GM18858 (cell line): ENCODE results near the gene WDR49.
"Not testable (repeated sequence)": the region's sequence is repeated elsewhere in the genome, so short reads cannot be mapped to it uniquely, and the experiment has no call there.

Experiments used
- ATAC-seq: cut with Tn5 transposase; IDR thresholded peaks from one replicate; pipeline ENCODE4 v1.9.1; 2021; ENCODE audit not compliant: unreplicated experiment

Gene WDR49

DNA sequence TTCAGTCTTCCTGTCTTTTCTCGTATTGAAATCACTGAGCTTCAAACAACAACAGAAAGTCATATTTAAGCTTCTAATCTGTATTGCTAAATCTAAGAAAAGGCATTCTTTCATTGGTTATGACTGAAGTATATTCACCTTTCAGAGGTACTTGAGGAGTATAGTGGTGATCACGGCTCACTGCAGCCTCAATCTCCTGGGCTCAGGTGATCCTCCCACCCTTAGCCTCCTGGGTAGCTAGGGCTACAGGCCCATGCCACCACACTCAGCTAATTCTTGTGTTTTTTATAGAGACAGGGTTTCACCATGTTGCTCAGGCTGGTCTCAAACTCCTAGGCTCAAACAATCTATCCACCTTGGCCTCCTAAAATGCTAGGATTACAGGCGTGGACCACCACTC, 38.7 kb downstream of the WDR49 start:
- ATAC-seq = no peak

DNA sequence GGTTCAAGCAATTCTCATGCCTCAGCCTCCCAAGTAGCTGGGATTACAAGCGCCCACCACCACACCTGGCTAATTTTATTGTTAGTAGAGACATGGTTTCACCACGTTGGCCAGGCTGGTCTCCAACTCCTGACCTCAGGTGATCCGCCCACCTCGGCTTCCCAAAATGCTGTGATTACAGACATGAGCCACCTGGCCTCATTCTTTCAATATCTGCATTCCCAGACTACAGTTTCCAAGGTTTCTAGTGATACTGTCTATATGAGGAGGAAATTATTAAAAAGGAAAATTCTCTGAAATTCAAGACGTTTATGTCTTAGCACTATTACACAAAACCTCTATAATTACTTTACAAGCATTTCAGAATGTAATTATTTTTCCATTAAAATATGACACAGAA, 39.5 kb downstream of the WDR49 start:
- ATAC-seq = not testable (repeated sequence)

DNA sequence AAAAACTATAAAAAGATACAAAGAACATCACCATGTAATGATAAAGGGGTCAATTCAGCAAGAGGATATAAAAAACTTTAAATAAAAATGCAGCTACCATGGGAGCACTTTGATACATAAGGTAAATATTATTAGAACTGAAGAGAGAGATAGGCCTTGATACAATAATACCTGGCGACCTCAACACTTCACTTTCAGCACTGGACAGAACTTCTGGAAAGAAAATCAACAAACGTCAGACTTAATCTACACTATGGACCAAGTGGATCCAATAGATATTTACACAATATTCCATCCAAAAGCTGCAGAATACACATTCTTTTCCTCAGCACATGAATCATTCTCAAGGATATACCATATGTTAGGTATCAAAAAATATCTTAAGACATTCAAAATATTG, 42.0 kb downstream of the WDR49 start:
- no peak for ATAC-seq

DNA sequence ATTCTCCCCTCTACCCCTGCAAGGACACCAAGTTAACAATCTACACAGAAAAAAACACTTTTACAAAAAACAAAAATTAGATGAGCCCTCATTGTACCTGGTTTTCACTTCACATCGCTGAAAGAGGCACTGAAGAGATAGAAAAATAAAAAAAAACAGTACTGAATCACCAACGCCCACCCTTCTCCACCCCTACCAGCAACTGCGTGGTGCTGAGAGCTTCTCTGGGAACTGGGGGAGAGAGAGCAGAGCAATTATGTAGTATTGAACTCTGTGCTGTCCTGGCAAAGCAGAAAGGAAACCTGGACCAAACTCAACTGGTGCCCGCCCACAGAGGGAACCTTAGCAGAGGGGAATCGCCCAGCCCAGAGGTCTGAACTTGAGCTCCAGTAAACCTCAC, 44.6 kb downstream of the WDR49 start:
- no peak for ATAC-seq

DNA sequence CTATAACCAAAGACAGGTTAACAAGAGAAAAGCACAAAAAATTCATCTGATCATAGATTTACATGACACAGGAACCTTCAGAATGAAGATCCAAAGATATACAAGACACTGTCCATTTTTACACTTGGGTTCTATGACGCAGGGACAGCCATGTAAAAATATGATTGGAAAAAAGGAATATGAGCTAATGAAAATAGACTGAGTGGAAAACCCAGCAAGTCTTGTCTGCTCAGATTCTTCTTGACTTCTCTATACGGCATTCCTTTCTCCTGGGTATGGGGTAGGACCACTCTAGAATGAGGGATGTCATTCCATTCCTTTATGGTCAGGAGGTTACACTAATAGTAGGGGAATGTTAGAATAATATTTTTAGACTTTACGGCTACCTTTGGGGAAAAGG, 46.9 kb downstream of the WDR49 start:
- ATAC-seq = no peak

DNA sequence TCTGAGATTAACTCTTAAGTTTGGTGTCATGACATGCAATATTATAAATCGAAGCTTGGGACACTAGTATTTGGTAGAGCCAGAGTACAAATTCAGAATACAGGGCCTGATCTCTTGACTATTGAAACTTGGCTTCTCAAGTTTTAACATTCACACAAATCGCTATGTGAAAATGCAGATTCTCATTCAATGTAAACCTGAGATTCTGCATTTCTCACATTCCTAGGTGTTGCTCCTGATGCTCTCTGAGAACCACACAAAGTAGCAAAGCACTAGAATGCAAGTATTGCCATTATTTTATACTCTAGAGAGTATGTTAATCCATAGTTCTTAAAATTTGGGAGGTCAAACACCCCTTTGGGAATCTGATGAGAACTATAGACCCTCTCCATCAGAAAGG, 47.9 kb downstream of the WDR49 start:
- ATAC-seq = no peak

DNA sequence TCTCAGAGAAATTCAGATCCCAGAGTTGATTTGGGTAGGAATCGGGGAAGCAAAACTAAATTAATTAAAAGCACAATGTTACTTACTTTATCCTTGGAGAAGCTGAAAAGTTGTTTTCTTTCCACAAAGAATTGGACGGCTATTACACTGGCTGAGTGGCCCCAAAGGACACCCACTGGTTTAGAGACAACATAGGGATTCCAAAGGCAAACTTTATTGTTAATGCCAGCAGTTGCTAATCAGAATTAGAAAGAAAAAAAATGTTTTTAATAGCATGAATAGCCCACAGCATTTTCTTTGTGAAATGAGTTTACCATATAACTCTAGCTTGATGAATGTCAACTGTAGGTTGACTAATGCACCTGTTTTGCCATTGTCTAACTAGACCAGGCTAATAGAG, 51.7 kb downstream of the WDR49 start:
- ATAC-seq = no peak

DNA sequence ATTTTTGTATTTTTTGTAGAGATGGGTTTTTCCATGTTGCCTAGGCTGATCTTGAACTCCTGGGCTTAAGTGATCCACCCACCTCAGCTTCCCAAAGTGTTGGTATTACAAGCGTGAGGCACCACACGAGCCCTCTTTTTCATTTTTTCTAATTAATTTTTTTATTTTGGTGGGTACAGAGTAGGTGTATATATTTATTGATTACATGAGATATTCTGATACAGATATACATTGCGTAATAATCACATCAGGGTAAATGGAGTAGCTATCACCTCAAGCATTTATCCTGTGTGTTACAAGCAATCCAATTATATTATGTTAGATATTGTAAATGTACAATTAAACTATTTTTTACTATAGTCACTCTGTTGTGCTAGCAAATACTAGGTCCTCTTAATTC, 66.1 kb downstream of the WDR49 start:
- ATAC-seq = no peak

DNA sequence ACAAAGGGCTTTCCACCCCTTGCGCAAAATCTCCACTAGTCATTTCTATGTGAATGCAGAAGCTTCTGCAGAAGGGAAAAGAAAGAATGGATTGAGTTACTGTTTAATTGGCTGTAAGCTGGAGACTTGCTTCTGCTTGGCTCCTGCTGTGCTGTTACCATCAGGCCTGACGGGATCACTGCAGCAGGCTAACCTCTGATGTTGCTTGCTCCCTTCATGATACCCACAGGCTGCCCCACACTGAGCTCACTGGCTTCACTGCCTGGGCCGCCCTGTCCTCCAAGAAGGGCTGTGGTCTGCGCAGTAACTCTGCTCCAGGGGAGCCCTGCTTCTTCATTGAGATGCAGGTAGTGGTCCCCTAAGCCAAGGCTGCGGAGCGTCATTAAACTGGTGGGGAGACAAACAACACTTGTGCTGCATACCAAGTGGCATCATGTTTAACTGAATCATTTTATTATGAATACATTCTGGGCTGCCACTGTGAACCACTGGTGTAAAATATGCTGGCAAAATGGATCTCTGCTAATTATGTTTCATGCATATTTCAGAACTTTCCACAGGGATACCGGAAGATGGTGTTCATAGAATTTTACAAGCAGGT, 78.6 kb downstream of the WDR49 start:
- no peak for ATAC-seq

DNA sequence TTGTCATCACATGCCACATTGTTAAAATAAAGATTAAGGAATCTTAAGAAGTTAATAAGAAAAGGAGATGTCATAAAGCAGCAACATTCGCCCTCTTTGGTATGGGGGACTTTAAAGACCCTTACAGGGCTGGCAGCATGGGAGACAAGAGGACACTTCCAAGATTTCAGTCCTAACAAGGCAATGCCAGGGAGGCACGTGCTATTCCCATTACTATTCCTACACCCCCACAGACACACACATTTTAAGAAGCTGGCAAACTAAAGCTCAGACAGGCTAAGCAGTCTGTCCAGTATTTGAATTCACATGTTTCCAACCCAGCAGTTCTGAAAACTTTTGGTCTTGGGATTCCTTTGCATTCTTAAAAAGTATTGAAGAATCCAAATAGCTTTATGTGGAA, 80.8 kb downstream of the WDR49 start:
- no peak for ATAC-seq

DNA sequence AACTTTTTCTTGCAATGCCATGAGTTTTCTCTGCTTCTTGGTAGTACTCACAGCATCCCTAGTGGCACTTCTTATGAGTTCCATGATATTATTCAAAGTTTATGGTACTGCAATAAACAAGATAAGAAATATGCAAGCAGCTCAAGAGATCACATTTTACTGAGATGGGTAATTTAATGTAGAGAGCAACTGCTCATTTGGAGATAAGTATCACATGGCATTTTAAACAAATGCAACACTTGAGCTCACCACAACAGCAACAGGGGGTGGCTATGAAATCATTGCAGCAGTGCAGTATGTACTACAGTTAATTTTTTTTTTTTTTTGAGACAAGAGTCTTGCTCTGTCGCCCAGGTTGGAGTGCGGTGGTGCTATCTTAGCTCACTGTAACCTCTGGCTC, 85.1 kb downstream of the WDR49 start:
- ATAC-seq = no peak

DNA sequence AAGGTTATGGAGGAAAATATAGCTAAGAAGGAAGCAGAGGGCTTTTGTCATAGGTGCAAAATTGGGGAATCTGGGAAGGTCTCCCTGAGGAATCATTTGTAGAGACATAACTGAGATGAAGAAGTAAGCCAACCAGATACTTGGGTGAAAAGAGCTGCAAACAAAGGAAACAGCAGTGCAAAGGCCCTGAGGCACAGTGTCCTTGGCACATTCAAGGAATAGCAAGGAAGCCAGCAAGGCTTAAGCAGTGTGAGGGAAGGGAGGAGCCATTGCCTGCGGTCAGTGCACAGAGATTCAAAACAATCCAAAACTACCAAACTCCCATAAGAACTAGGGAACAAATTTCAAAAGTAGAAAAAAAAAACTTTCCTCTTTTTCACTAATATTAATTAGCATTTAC, 88.3 kb downstream of the WDR49 start:
- ATAC-seq = no peak

DNA sequence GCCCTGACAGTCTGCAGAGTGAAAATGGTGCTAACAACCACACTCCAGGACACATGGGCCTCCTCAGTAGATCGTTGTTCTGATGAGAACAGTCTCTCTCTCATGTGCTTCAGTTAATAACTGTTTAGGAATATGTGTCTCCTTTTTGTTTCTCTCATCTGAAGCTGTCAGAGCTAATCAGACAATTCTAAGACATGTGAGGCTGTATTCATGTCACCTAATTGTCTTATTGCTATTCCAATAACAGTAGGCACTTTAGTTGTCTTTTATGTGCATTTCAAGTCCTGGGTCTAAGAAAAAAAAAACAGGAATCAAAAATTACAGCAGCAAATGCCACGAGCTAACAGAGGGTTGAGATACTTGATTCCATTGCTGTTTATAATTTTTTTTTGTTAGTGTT, 89.1 kb downstream of the WDR49 start:
- ATAC-seq = no peak

DNA sequence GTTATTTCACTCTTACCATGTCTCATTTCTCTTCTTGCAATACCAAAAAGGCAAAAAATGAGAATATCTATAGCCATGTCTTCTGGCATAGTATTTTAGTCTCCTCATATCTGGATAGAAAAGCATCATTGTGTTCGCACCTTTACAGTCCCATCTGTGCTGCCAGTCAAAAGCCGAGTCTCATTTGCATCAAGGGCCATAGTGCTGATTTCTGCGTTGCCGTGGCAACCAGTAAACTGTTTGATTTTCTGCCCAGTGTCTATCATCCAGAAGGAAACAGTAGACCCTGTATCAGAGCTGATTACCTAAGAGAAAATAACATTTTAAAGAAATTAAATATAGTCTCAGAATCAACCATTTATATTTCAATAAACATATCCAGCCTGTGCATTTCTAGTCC, 93.8 kb downstream of the WDR49 start:
- ATAC-seq = no peak

DNA sequence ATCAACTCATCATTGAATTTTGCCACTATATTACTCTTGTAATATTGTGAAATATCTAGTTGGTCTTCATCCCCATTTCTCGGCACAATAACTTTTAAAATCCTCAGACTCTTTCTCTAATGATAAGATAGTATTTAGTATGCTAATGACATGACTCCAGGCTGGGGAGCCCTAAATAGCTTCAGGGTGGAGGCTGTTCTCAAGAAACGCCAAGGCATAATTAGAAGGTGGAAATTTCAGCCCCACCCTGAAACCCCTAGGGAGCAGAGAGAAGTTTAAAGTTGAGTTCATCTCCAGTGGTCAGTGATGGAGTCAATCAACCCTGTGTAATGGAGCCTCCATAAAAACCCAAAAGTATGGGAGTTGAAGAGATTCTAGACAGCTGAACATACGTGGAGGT, 98.8 kb downstream of the WDR49 start:
- ATAC-seq = no peak

DNA sequence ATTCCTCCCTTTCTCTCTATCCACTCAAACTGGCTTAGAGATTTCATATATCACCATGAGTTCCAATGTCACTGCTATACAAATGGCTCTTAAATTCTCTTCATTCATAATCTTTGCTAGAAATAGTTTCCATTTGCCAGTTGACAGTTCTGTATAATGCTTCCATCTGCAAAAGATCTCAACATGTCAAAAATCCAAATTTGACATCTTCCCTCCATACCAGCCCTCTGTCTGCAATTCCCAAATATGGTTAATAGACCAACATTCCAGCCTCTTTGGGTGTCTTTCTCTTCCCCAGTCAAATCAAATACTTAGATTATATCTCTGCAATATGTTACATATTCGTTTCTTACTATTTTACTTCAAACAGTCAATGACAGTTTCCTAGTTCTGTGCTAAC, 115.7 kb downstream of the WDR49 start:
- no peak for ATAC-seq

DNA sequence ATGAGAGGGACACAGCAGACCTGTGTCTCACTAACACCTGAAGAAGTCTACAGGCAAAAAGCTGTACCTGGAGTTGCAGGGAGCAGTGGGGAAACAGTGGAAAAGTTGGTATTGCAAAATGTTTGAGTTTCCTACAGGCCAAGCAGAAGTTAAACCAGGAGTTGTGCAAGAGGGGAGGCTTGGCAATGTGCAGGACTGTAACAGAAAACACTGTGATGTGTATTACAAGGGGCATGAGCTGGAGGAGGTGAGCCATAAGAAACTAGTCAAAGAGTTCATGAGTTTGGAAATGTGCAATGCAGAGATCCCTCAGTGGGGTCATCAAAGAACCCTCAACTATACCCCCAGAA, 132.8 kb downstream of the WDR49 start:
- no peak for ATAC-seq

DNA sequence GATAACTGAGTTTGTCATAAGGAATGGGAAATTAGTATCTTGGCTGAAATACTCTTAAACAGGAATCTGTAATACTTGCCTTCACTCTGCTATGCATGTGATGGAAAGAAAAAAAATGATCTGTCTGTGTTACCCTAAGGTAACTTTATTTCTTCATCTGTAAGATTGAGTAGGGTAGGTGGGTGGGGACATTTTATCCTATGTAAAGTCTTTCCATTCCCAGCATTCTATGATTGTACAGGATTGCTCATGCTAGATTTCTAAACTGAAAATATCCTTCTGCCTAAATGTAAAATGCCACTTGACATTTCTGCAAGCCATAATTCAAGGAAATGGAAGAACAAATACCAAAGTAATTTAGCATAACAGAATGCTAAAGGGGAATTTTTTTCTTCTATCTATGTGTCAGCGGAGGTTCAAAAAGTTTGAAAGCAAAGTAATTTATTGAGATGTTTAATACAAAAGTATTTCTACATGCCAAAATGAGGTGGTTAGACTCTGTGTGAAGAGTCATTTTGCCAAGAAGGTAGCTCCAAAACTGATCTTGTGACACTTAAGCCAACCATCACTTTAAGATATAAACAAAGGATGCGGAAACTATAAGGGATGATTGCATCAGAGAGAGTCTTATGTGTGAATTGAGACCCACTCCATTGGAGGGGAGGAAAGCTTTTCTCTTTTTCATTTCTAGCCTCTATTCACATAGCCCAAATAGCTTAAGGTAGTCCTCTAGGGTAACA, 133.3 kb downstream of the WDR49 start:
- no peak for ATAC-seq

DNA sequence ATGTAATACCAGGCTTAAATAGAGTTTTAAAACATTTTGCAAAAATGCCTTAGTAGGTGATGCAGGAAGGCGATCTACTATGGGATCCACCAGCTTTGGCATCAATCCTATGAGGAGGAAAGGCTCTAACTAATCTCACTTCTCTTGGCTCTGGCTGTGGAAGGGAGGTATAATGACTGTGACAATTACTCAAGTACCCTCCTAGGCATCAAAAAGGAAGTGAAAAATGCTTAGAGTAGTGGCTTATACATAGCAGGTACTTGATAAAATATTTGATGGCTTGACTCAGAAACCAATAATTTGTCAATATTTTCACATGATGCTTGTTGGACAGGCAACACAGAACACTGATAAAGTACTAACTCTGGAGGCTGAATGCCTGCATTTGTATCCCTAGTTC, 145.8 kb downstream of the WDR49 start:
- ATAC-seq = no peak

DNA sequence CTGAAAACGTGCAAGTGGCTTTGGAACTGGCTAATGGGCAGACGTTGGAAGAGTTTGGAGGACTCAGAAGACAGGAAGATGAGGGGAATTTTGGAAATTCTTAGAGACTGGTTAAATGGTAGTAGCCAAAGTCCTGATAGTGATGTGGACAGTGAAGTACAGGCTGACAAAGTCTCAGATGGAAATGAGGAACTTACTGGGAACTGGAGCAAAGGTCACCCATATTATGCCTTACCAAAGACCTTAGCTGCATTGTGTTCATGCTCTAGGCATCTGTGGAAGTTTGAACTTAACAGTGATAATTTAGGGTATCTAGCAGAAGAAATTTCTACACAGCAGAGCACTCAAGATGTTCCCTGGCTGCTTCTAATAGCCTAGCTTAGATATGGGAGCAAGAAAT, 151.3 kb downstream of the WDR49 start:
- no peak for ATAC-seq

DNA sequence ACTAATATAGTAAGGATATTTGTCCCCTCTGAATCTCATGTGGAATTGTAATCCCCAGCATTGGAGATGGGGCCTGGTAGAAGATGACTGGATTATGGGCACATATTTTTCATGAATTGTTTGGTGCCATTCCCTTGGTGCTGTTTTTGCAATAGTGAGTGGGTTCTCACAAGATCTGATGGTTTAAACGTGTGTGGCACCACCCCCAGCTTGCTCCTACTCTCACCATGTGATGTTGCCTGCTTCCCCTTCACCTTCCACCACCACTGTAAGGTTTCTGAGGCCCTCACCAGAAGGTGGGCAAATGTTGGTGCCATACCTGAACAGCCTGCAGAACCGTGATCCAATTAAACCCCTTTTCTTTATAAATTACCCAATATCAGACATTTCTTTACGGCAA, 151.8 kb downstream of the WDR49 start:
- no peak for ATAC-seq

DNA sequence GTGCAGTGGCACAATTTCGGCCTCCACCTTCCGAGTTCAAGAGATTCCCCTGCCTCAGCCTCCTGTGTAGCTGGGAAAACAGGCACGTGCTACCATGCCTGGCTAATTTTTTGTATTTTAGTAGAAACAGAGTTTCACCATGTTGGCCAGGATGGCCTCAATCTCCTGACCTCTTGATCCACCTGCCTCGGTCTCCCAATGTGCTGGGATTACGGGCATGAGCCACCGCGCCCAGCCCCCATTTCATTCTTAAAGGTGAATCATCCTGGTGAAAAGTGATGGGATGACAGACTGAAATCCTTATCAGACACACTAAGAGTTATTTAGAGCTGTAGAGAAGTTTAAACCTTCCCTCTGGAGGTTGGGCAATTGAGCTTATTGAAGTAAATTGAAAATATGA, 155.8 kb downstream of the WDR49 start:
- no peak for ATAC-seq

DNA sequence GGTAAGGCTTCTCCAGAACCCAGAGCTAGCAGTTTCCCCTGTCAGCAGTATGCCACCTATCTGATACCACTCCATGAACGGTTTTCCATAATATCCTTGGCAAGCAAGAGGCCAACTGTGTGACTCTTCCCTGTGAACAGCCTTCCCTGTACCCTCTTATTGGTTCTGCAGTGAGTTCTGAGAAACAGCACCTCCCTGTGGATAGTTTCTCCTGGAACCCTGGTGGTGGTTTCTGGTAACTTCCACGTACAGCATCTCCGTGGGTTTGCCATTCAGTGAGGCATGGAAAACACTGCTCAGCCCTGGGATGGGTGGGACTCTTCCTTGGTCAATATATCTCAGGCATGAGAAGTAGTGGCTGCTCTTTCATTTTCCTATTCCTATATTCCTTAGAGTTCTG, 160.5 kb downstream of the WDR49 start:
- ATAC-seq = no peak
